ENCODE results near the gene PCDH9.

PCDH9 gene

GRCh38 chr13:66415444-66415843 lies 814.7 kb downstream of the PCDH9 start:
- no peak for DNase-seq (ENCODE audit: low read depth, low spot score)
- POLR2A ChIA-PET: no interaction called here
- no peak overlapping the region for H3K4me3 ChIP-seq (ENCODE audit: low read depth, low read length)
- TF ChIP-seq, protein P1, sequence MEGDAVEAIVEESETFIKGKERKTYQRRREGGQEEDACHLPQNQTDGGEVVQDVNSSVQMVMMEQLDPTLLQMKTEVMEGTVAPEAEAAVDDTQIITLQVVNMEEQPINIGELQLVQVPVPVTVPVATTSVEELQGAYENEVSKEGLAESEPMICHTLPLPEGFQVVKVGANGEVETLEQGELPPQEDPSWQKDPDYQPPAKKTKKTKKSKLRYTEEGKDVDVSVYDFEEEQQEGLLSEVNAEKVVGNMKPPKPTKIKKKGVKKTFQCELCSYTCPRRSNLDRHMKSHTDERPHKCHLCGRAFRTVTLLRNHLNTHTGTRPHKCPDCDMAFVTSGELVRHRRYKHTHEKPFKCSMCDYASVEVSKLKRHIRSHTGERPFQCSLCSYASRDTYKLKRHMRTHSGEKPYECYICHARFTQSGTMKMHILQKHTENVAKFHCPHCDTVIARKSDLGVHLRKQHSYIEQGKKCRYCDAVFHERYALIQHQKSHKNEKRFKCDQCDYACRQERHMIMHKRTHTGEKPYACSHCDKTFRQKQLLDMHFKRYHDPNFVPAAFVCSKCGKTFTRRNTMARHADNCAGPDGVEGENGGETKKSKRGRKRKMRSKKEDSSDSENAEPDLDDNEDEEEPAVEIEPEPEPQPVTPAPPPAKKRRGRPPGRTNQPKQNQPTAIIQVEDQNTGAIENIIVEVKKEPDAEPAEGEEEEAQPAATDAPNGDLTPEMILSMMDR (IDR thresholded peaks at IDR 0.05; ENCODE audit: insufficient read depth, low read length, missing control alignments): no peak
- CTCF ChIA-PET: no interaction called here

DNA sequence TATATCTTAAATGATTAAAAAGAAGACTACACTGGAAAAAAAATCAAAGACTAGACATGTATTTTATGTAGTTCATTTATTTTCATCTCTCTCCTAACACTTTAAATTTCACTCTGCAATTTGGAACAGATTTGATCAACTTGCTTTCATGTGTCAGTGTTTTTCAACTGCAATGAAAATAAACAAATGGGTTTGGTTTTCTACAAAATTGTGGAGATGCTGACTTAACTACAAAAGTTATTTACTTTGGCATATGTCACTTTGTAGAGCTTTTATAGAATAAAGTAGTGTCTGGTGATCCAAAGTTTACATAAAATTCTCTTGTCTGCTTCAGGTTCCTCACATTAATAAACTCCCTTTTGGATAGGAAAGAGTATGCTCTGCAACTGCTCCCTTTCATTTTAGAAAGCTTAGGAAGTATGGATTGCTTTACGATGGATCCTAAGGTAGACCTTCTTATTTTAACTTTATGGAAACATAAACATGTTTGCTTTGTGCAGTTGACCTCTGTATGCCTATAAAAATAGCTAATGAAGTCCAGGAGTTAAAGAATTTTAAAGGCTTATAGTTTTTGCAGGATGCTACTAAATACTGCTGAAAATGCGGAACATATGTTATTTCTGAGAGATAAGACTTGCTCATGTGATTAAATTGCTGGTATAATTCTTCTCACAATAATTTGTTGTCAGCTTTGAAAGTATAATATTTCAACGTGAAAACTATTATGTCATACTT lies 815.9 kb downstream of the PCDH9 start:
- no peak for DNase-seq (ENCODE audit: low read depth, low spot score)
- H3K4me3 ChIP-seq (ENCODE audit: low read depth, low read length): no peak overlapping the region
- TF ChIP-seq, protein P1 (IDR thresholded peaks at IDR 0.05; ENCODE audit: insufficient read depth, low read length, missing control alignments): no peak
- CTCF ChIA-PET: no interaction called here
- POLR2A ChIA-PET: no interaction called here

DNA sequence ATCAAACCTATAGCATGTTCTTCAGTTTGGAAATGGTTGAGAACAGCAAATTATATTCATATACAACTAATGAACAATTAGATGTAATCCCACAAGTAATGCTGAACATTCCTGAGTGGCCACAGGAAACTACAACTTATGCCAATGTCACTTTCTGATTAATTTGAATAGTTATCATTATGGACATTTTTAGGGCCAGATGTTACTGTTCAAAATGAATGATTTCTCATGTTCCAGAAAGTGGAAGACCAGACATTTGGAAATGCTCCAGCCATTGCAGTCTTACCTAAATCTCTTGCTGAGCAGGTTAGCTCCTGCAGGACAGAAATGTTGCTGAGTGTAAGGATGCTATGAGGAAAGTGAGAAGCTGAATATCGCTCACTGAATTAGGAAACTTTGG lies 819.8 kb downstream of the PCDH9 start:
- TF ChIP-seq, protein P1 (IDR thresholded peaks at IDR 0.05; ENCODE audit: insufficient read depth, low read length, missing control alignments): no peak
- no peak overlapping the region for H3K4me3 ChIP-seq (ENCODE audit: low read depth, low read length)
- CTCF ChIA-PET: no interaction called here
- POLR2A ChIA-PET: no interaction called here
- no peak for DNase-seq (ENCODE audit: low read depth, low spot score)

GRCh38 chr13:66409542-66409941 lies 820.6 kb downstream of the PCDH9 start:
- no peak for DNase-seq (ENCODE audit: low read depth, low spot score)
- POLR2A ChIA-PET: no interaction called here
- TF ChIP-seq, protein P1 (IDR thresholded peaks at IDR 0.05; ENCODE audit: insufficient read depth, low read length, missing control alignments): no peak
- CTCF ChIA-PET: no interaction called here
- H3K4me3 ChIP-seq (ENCODE audit: low read depth, low read length): no peak overlapping the region

GRCh38 chr13:66407128-66407527 lies 823.0 kb downstream of the PCDH9 start:
- DNase-seq (ENCODE audit: low read depth, low spot score): no peak
- ChIA-PET CTCF (no interaction called here), POLR2A (no interaction called here)
- H3K4me3 ChIP-seq (ENCODE audit: low read depth, low read length): no peak overlapping the region
- TF ChIP-seq, protein P1 (IDR thresholded peaks at IDR 0.05; ENCODE audit: insufficient read depth, low read length, missing control alignments): no peak

- POLR2A ChIA-PET: no interaction called here
- no peak overlapping the region for H3K4me3 ChIP-seq (ENCODE audit: low read depth, low read length)
- TF ChIP-seq, protein P1 (IDR thresholded peaks at IDR 0.05; ENCODE audit: insufficient read depth, low read length, missing control alignments): no peak
- DNase-seq (ENCODE audit: low read depth, low spot score): peak; percentile 66
- CTCF ChIA-PET: no interaction called here
Measured at GRCh38 chr13:66405908-66406802, 824.0 kb downstream of the PCDH9 start.
